ENCODE results near the gene SYT13.

The SYT13 gene

GRCh38 chr11:45259592-45259991 is 26.5 kb downstream of the SYT13 start:
- in situ Hi-C loops (cut with HindIII; ENCODE audit: low pct_ligation_motif_present, low sequenced_read_pairs) = no loop called here
- Histone ChIP-seq H3K27ac (no peak overlapping the region), H3K36me3 (replicated peaks) (no peaks in the 10 kb centered on the region), H3K4me3 (ENCODE audit: low read depth, low read length) (no peak overlapping the region), H3K27me3 (replicated peaks) (no peaks in the 10 kb centered on the region)
- no peak for DNase-seq
- TF ChIP-seq, protein P1, sequence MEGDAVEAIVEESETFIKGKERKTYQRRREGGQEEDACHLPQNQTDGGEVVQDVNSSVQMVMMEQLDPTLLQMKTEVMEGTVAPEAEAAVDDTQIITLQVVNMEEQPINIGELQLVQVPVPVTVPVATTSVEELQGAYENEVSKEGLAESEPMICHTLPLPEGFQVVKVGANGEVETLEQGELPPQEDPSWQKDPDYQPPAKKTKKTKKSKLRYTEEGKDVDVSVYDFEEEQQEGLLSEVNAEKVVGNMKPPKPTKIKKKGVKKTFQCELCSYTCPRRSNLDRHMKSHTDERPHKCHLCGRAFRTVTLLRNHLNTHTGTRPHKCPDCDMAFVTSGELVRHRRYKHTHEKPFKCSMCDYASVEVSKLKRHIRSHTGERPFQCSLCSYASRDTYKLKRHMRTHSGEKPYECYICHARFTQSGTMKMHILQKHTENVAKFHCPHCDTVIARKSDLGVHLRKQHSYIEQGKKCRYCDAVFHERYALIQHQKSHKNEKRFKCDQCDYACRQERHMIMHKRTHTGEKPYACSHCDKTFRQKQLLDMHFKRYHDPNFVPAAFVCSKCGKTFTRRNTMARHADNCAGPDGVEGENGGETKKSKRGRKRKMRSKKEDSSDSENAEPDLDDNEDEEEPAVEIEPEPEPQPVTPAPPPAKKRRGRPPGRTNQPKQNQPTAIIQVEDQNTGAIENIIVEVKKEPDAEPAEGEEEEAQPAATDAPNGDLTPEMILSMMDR (IDR thresholded peaks at IDR 0.05; ENCODE audit: low read depth, low read length, missing control alignments) = no peak

DNA sequence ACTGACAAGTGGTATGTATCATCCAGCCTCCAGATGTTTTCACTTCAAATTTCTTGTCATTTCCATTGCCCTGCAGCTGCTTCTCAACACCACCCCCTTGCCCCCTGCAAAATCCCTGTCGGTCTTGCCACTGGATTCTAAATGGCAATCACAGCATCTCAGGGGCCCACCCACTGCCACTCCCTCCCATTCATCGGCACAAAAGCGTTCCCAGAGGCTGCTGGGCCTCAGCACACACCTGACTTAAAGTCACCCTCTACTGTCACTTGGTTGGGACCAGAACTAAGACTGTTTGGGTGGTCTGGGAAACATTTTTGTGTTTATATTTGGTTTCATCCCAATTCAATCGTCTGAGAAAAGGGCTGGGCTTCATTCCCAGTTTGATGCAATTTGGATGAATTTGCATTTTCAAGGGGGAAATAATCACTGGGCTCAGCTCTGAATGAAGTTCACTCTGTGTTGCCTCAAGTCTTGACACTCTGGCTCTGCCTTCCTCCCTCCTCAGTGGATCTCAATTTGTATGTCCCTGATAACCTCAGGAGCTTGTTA is 27.1 kb downstream of the SYT13 start:
- H3K36me3 ChIP-seq (replicated peaks) = no peaks in the 10 kb centered on the region
- TF ChIP-seq, protein P1 (IDR thresholded peaks at IDR 0.05; ENCODE audit: low read depth, low read length, missing control alignments) = no peak
- no peak overlapping the region for H3K27ac ChIP-seq
- in situ Hi-C loops (cut with HindIII; ENCODE audit: low pct_ligation_motif_present, low sequenced_read_pairs) = no loop called here
- H3K4me3 ChIP-seq (ENCODE audit: low read depth, low read length) = no peak overlapping the region
- H3K27me3 ChIP-seq (replicated peaks) = no peaks in the 10 kb centered on the region
- DNase-seq = no peak

DNA sequence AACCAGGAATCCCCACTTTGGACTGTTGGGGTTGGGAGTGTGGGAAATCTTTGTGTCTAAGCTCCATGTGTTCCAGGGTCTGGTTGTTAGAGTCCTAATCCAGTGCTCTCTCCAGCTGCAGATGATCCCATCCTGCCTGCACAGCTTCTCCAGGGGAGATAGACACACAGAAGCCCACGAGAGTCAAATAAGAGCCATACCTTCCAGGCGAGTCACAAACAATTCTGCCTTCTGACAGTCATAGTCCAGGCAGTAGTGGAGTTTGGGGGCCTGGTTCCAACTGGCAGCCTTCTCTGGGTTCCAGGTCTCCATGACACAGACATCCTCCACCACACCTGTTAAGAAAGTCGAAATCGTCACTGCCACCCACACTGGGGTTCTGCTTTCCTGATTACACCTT is 32.1 kb downstream of the SYT13 start:
- in situ Hi-C loops (cut with HindIII; ENCODE audit: low pct_ligation_motif_present, low sequenced_read_pairs) = no loop called here
- H3K27me3 ChIP-seq (replicated peaks) = no peaks in the 10 kb centered on the region
- TF ChIP-seq, protein P1 (IDR thresholded peaks at IDR 0.05; ENCODE audit: low read depth, low read length, missing control alignments) = no peak
- H3K36me3 ChIP-seq (replicated peaks) = no peaks in the 10 kb centered on the region
- no peak overlapping the region for H3K27ac ChIP-seq
- DNase-seq = peak; percentile 22
- no peak overlapping the region for H3K4me3 ChIP-seq (ENCODE audit: low read depth, low read length)

DNA sequence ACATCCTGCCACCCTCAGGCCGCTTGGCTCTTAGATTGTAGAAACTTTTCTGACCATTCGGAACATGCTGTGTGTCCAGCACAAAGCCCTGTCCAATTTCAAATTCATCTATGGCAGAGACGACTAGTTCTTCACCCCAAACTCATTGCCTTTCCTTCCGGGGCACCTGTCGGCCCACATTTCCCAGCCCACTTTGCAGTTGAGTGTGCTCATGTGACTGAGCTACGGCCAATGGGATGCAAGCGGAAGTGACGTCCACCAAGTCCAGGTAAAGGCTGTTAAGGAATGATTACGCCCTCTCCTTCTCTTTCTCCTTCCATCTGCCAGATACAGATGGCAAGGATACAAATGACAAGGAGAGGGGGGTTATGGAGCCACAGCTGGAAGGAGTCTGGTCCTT is 32.5 kb downstream of the SYT13 start:
- in situ Hi-C loops (cut with HindIII; ENCODE audit: low pct_ligation_motif_present, low sequenced_read_pairs) = no loop called here
- Histone ChIP-seq H3K36me3 (replicated peaks) (no peaks in the 10 kb centered on the region), H3K27me3 (replicated peaks) (no peaks in the 10 kb centered on the region), H3K4me3 (ENCODE audit: low read depth, low read length) (no peak overlapping the region), H3K27ac (no peak overlapping the region)
- DNase-seq = no peak
- TF ChIP-seq, protein P1 (IDR thresholded peaks at IDR 0.05; ENCODE audit: low read depth, low read length, missing control alignments) = no peak

DNA sequence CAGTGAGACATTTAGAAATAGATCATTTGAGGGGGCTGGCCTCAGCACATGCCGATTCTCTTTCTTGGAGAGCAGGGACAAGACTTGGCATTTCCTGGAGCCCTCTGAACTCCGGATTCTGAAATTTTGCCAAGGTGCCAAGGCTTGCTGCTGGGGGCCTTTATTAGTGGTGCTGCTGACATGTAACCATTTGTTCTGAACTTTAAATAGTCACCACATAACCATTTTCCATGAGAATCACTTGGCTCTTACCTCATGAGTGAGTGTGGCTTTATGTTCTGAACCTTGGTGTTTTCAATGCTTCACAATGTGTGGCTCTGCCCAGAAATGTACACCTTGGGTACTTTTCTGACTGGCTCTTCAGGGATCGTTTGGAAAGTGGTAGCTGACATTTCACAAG is 33.3 kb downstream of the SYT13 start:
- H3K27ac ChIP-seq = no peak overlapping the region
- no peak for DNase-seq
- no peaks in the 10 kb centered on the region for H3K27me3 ChIP-seq (replicated peaks)
- no peak overlapping the region for H3K4me3 ChIP-seq (ENCODE audit: low read depth, low read length)
- TF ChIP-seq, protein P1 (IDR thresholded peaks at IDR 0.05; ENCODE audit: low read depth, low read length, missing control alignments) = no peak
- no peaks in the 10 kb centered on the region for H3K36me3 ChIP-seq (replicated peaks)
- in situ Hi-C loops (cut with HindIII; ENCODE audit: low pct_ligation_motif_present, low sequenced_read_pairs) = no loop called here

Data from brain microvascular endothelial cell (primary cell).